ENCODE results near the gene RUFY4.

- TF ChIP-seq CTCF (IDR thresholded peaks at IDR 0.05 in 4 of 5, conservative IDR thresholded peaks at IDR 0.05 in 1 of 5) (no peak), POLR2A (IDR thresholded peaks at IDR 0.05) (no peak)
Measured at GRCh38 chr2:218060118-218060517, 8.9 kb upstream of the RUFY4 start.
